22Rv1 (cell line): ENCODE data around the gene CCDC77.

Experiments
- ZFX ChIP-seq: fragments of 450-650 bp; IDR thresholded peaks from 2 replicates; pipeline ENCODE4 v1.6.1; 2017; ENCODE audit warnings: antibody characterized with exemption, borderline replicate concordance
- TF ChIP-seq, protein P1 (sequence below): fragments of 450-650 bp; IDR thresholded peaks from 2 replicates; pipeline ENCODE4 v1.5.1; 2017; ENCODE audit warnings: mild to moderate bottlenecking

DNA sequence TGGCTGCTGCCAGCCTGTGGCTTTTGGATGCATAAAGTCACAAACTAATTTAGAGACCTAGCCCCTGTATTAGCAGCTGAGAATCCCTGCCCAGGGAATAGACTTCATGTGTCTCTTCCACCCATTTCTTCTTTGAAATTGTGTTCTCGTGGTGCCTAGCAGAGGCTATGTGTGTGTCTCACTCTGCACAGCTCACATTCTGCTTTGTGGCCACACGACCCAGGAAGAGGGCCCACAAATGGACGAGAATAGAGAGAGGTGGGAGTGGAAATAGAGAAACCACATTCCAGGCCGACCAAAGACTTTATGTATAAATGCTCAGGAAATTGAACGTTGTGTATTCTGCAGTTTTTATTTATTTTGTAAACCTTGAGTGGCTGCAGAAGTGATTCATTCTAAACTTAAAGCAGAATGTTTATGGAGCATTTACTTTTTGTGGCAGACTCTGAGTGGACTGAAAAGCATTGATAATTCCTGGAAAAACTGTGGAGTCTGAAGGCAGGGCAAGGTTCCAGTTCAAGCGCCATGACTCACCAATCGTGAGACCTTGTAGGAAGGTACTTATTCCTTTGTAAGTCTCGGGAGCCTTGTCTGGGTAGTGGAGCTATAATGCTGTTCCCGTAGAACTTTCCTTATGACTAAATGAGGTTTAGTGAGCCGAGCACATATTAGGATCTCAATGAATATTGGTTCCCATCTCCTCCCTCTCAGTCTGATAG is 67.4 kb downstream of the CCDC77 start:
- TF ChIP-seq, protein P1, sequence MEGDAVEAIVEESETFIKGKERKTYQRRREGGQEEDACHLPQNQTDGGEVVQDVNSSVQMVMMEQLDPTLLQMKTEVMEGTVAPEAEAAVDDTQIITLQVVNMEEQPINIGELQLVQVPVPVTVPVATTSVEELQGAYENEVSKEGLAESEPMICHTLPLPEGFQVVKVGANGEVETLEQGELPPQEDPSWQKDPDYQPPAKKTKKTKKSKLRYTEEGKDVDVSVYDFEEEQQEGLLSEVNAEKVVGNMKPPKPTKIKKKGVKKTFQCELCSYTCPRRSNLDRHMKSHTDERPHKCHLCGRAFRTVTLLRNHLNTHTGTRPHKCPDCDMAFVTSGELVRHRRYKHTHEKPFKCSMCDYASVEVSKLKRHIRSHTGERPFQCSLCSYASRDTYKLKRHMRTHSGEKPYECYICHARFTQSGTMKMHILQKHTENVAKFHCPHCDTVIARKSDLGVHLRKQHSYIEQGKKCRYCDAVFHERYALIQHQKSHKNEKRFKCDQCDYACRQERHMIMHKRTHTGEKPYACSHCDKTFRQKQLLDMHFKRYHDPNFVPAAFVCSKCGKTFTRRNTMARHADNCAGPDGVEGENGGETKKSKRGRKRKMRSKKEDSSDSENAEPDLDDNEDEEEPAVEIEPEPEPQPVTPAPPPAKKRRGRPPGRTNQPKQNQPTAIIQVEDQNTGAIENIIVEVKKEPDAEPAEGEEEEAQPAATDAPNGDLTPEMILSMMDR: no peak
- no peak for TF ChIP-seq ZFX
